Germinal center (tissue), 1 donor: ENCODE results near the gene SDR39U1.

Source experiments
- DNase-seq: peaks from one replicate; pipeline ENCODE4 v3.0.0; 2012; ENCODE audit warnings: mixed read lengths, low spot score

The SDR39U1 gene

DNA sequence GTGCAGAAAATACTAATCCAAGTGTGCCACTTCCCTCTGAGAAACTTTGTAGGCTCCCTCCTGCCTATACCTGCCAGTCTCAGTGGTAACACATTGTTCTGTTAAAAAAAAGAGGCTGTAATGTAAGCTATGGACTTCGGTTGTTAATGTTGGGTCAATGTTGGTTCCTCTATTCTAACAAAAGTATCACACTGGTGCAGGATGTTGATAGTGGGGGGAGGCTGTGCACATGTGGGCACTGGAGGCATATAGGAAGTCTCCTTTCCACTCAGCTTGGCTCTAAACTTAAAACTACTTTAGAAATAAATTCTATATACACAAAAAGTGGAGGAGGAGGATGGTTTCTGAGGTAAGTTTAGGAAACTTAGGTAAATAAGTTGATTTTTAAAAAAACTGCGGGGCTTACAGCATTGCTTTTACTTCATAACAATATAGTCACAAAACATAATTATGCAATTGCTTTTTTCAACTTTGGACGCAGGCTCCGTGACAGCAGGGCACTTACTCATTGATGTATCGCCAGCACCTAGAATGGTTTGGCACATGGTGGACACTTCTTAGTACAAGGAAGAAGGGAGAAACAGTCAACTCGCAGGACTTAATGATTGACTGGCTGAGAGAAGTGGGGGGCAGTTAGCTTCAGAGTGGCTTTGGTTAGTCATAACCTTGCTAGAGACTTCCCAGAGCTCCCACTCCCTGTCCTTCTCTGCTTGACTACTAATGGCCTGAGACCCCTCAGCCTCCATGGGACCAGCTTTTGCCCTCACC, 51.7 kb downstream of the SDR39U1 start:
- no peak for DNase-seq
